Measurements from ENCODE around the gene PAPPA. TPM values are rescaled to one million over a fixed set of nuclear protein-coding genes. Genes with fewer than 3 reads are reported as not detected.

PAPPA gene
- total RNA-seq, 2 donors from 2014 or later = 0.26 to 0.35 TPM

DNA sequence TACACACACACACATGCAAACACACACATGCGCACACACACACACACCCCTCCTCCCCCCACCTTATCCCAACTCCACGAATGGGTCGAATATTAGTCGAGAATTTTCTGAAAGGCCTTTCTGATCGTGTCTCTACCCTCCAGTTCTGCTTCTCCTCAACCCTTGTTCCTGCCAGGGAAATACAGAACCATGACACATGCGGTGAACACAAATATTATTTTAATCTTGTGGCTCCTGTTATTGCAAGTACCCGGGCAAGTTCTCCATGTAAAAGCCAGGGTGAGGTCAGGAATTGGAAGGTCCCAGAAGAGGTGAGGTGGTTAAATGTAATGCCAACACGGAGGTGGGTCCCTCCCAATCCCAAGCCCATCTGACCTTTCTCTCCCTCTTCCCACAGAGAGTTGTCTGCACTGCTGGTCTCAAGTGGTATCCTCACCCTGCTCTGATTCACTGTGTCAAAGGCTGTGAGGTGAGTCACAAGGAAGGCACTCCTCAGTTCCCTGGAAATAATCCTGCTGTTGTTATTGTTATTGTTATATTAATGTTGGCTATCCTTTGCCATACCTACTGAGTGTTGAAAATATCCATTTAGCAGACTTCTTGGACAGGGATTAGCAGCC lies 223.7 kb downstream of the PAPPA start:
- Mint-ChIP-seq H3K4me3 (no peak overlapping the region), H3K4me1 (no peaks in the 10 kb centered on the region), H3K9me3 (no peaks in the 10 kb centered on the region), H3K27me3 (no peaks in the 10 kb centered on the region), H3K27ac (no peak overlapping the region), H3K36me3 (ENCODE audit: low read depth) (no peaks in the 10 kb centered on the region)
- no peak for ATAC-seq (replicated peaks)

DNA sequence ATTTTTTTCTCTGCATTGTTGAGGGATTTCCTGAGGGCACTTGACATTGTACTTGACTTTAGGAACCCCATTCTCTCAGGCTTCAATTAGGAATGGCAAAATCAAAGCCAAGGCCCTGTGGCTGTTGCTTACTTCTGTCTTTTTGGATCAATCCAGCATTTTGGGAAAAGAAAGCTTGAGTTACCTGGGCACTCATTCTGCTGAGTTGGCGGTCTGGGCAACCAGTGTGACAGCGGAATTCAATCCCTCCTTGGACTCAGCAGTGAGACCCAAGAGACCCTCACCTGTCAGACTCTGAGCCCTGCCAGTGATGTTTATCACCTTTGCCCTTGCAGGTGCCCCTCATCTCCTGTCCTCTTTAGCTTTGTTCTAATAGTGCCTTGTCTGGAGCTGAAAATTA lies 225.3 kb downstream of the PAPPA start:
- H3K4me3 Mint-ChIP-seq = no peak overlapping the region
- H3K36me3 Mint-ChIP-seq (ENCODE audit: low read depth) = no peaks in the 10 kb centered on the region
- H3K4me1 Mint-ChIP-seq = no peaks in the 10 kb centered on the region
- H3K9me3 Mint-ChIP-seq = no peaks in the 10 kb centered on the region
- H3K27ac Mint-ChIP-seq = no peak overlapping the region
- ATAC-seq (replicated peaks) = no peak
- H3K27me3 Mint-ChIP-seq = no peaks in the 10 kb centered on the region

DNA sequence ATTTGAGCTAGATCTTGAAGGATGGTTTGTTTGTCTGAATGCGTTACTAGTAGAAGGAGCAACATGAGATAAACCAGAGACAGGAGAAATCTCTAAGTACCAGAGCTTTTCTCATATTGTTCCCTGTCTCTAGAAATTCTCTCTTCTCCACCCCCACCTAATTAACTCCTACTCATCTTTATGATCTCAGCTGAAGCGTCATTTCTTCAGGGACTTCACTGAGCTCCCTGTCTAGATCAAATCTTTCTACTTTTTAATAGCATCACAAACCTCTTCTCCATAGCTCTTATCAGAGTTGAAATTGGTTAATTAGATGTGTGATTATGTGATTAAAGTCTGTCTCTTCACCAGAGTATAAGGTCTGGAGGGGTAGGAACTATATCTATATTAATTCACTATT lies 226.2 kb downstream of the PAPPA start:
- H3K4me1 Mint-ChIP-seq = no peaks in the 10 kb centered on the region
- no peak overlapping the region for H3K4me3 Mint-ChIP-seq
- no peak overlapping the region for H3K27ac Mint-ChIP-seq
- ATAC-seq (replicated peaks) = no peak
- H3K27me3 Mint-ChIP-seq = no peaks in the 10 kb centered on the region
- no peaks in the 10 kb centered on the region for H3K36me3 Mint-ChIP-seq (ENCODE audit: low read depth)
- no peaks in the 10 kb centered on the region for H3K9me3 Mint-ChIP-seq

DNA sequence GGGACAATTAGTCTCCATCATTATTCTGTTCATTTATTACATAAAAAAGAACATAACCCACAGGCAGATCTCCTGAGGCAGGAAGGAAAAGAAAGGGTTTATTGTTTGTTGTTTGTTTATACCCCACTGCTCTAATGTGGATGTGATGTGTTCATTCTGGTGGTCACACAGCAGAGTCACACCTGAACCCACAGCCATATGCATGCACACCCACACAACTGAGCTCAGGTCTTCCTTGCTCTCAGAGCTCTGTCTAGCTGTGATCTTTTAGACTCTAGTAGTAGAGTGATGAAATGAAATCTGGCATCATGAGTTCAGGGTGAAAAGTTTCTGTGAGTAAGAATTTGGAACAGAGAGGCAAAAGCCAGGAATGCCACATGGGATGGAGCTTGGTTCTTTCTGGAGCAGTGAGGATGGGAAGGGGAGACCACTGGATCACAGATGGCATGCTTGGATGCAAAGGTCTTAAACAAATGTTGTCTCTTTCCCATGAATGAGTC lies 227.0 kb downstream of the PAPPA start:
- Mint-ChIP-seq H3K27me3 (no peaks in the 10 kb centered on the region), H3K4me3 (no peak overlapping the region), H3K36me3 (ENCODE audit: low read depth) (no peaks in the 10 kb centered on the region), H3K4me1 (no peaks in the 10 kb centered on the region), H3K27ac (no peak overlapping the region), H3K9me3 (no peaks in the 10 kb centered on the region)
- no peak for ATAC-seq (replicated peaks)

DNA sequence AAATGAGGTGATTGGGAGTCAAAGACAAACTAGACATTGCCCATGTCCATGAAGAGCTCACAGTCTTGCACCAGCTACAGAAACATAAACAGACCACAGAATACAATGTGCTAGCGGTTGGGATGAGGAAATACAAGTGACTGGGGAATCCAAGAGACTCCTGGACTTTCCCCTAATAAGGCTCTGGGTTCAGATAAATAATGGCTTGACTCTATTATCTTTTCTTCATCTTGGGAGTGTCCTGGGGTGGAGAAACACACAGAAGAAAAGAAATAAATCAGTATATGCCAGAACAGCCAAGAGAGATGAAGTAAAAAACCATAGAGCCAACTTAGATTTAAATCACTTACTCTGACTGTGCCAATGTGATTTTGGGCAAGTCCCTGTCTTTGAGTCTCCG lies 227.8 kb downstream of the PAPPA start:
- H3K9me3 Mint-ChIP-seq = no peaks in the 10 kb centered on the region
- no peaks in the 10 kb centered on the region for H3K27me3 Mint-ChIP-seq
- H3K4me1 Mint-ChIP-seq = no peaks in the 10 kb centered on the region
- no peaks in the 10 kb centered on the region for H3K36me3 Mint-ChIP-seq (ENCODE audit: low read depth)
- ATAC-seq (replicated peaks) = no peak
- no peak overlapping the region for H3K4me3 Mint-ChIP-seq
- H3K27ac Mint-ChIP-seq = no peak overlapping the region

DNA sequence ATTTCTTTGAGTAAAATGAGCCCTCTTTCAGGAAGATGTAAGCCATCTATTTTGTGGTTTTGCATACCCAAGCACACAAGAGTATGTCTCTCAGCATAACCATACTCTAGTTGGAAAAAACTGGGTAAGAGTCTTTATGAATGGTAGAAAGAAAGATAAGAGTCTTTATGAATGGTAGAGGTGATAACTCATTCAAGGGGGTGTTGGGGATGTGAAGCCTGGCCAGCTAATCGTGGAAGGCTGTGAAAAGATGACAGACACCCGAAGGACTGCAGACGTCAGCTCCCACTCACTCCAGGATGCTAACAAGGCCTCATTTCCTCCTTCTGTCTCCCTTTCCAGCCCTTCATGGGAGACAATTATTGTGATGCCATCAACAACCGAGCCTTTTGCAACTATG lies 228.5 kb downstream of the PAPPA start:
- no peak for ATAC-seq (replicated peaks)
- no peak overlapping the region for H3K4me3 Mint-ChIP-seq
- no peaks in the 10 kb centered on the region for H3K9me3 Mint-ChIP-seq
- H3K27ac Mint-ChIP-seq = no peak overlapping the region
- H3K27me3 Mint-ChIP-seq = no peaks in the 10 kb centered on the region
- no peaks in the 10 kb centered on the region for H3K4me1 Mint-ChIP-seq
- no peaks in the 10 kb centered on the region for H3K36me3 Mint-ChIP-seq (ENCODE audit: low read depth)

DNA sequence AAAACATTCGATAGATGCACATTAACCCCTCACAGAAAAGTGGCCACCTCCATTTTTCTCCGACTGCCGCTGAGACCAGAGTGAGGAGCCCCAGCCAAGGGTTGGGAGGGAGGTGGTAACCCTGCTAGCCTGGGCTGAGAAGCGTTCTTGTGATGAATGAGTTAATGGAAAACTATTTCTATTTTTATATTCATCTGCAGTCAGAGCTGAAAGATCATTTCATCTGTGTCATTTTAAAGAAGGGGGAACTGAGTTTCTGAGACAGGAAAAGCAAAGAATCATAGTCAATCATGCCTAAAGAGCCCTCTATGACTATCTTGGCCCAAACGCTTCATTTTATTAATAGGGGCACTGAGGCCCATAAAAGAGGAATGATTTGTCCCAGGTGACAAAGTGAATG lies 229.5 kb downstream of the PAPPA start:
- ATAC-seq (replicated peaks) = no peak
- no peaks in the 10 kb centered on the region for H3K9me3 Mint-ChIP-seq
- H3K36me3 Mint-ChIP-seq (ENCODE audit: low read depth) = no peaks in the 10 kb centered on the region
- no peaks in the 10 kb centered on the region for H3K27me3 Mint-ChIP-seq
- H3K27ac Mint-ChIP-seq = no peak overlapping the region
- H3K4me3 Mint-ChIP-seq = no peak overlapping the region
- no peaks in the 10 kb centered on the region for H3K4me1 Mint-ChIP-seq

DNA sequence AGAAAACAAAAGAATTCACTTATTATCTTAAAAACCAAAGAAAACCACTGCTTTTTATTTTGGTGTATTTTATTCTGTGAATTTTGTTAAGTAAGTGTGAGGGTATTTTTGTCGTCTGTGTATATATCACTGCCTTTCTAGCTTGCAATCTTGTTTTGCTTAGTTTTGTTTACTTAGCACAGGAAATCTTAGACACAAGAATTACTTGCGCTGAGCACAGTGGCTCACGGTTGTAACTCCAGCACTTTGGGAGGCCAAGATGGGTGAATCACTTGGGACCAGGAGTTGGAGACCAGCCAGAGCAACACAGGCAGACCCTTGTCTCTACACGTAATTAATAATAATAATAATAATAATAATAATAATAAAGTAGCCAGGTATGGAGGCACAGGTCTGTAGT lies 230.3 kb downstream of the PAPPA start:
- H3K27ac Mint-ChIP-seq = no peak overlapping the region
- no peak overlapping the region for H3K4me3 Mint-ChIP-seq
- H3K9me3 Mint-ChIP-seq = no peaks in the 10 kb centered on the region
- no peak for ATAC-seq (replicated peaks)
- H3K27me3 Mint-ChIP-seq = no peaks in the 10 kb centered on the region
- H3K36me3 Mint-ChIP-seq (ENCODE audit: low read depth) = no peaks in the 10 kb centered on the region
- H3K4me1 Mint-ChIP-seq = no peaks in the 10 kb centered on the region

DNA sequence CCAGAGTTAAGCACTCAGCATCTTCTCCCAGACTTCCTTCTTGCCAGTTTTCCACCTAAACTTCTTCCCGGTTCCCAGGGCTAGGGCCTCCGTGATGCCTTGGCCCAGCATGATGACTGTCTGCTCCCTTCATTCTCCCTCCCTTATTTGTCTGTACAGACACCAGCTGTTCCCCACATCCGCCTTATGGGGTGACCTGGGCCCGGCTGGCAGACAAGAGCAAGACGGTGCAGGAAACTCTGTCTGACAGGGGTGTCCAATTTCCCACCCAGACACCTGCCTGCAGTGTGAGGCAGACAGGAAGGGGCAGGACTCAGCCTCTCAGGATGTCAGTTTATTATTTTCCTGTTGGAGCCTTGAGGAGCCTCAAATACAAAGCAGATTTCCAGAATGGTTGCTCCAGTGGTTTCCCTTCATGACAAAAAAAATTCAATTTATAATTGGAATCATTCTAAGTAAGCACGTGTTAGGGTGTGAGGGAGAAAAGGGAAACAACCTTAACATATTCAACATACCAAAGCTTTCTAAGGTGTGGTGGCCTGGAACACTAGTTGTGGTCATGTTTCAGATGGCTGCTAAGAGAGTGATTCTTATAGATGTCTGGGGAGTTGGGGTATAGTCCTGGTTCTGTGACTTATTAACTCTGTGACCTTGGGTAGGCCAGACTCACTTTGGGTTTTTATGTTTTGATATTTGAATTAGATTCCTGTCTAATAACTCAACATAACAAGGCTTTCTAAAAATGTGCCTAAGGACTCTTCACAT lies 234.5 kb downstream of the PAPPA start:
- H3K4me3 Mint-ChIP-seq = no peak overlapping the region
- no peaks in the 10 kb centered on the region for H3K9me3 Mint-ChIP-seq
- no peak overlapping the region for H3K27ac Mint-ChIP-seq
- H3K36me3 Mint-ChIP-seq (ENCODE audit: low read depth) = no peaks in the 10 kb centered on the region
- no peaks in the 10 kb centered on the region for H3K4me1 Mint-ChIP-seq
- no peaks in the 10 kb centered on the region for H3K27me3 Mint-ChIP-seq
- no peak for ATAC-seq (replicated peaks)

DNA sequence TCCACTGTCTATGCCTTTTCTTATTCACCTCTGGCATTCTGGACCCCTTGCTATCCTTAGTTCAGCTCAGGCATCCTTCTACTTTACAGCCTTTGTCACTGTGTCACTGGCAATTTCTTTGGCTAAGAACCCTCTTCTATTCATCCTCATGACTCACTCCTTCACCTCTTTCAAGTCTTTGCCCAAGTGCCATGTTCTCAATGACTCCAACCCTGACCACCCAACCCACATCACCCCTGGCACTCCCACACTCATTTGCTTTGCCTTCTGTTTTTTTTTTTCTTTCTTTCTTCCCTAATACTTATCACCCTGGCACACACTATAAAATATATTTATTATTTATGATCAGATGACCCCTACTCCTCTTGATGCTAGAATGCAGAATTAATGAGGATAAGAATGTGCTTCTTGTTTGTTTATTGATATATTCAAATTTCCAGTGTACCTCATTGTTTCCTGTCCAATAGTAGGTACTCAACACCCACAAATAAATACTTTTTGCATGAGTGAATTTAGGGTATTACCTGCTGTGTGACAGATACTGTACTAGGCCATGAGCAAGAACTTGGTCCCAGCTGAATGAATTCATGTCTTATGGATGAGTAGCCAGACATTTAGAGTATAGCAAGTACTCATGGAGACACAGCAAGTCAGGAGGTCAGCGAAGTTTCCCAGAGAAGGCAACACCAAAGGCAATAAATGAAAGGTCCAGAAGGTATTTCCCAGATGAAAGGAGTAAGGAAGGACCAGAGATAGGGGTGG lies 236.1 kb downstream of the PAPPA start:
- Mint-ChIP-seq H3K36me3 (ENCODE audit: low read depth) (no peaks in the 10 kb centered on the region), H3K4me3 (no peak overlapping the region), H3K9me3 (no peaks in the 10 kb centered on the region), H3K27me3 (no peaks in the 10 kb centered on the region), H3K4me1 (no peaks in the 10 kb centered on the region), H3K27ac (no peak overlapping the region)
- no peak for ATAC-seq (replicated peaks)

DNA sequence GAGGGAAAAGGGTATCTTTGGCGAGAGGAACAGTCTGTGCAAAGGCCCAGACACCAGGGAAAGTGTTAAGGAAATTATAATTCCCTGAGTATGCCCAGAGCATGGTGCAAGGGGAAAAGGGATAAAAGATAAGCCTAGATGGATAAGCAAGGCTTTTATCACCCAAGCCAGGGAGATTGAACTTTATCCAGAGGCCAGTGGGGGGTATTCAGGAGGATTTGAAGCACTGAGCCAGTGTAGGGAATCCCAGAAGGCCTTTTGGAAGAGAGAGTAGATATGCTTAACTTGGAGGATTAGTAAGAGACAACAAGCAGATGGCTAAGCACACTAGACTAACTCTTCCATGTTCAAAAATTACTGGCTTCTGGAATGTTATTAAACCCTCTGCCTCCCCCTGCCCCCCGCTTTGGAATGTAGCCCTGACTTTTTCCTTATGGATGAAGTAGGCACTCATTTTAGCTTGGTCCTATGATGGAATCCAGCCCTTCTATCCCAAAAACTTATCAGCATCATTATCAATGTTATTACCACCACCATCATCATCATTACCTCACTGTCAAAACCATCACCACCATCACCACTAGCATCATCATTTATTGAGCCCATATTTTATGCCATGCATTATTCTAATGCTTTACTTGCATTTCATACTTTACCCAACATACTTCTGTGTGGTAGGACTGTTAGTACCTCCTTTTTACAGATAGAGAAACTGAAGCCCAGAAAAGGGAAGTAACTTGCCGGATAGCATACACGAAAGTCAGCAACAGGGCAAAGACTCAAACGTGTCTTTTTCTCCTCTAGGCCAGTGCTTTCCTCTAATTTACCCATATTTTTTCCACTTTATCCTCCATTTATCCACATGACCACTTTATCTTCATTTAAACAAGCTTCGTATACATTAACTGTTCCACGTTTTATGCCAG lies 237.0 kb downstream of the PAPPA start:
- Mint-ChIP-seq H3K4me3 (no peak overlapping the region), H3K36me3 (ENCODE audit: low read depth) (no peaks in the 10 kb centered on the region), H3K27ac (no peak overlapping the region), H3K27me3 (no peaks in the 10 kb centered on the region), H3K4me1 (no peaks in the 10 kb centered on the region), H3K9me3 (no peaks in the 10 kb centered on the region)
- ATAC-seq (replicated peaks) = no peak

DNA sequence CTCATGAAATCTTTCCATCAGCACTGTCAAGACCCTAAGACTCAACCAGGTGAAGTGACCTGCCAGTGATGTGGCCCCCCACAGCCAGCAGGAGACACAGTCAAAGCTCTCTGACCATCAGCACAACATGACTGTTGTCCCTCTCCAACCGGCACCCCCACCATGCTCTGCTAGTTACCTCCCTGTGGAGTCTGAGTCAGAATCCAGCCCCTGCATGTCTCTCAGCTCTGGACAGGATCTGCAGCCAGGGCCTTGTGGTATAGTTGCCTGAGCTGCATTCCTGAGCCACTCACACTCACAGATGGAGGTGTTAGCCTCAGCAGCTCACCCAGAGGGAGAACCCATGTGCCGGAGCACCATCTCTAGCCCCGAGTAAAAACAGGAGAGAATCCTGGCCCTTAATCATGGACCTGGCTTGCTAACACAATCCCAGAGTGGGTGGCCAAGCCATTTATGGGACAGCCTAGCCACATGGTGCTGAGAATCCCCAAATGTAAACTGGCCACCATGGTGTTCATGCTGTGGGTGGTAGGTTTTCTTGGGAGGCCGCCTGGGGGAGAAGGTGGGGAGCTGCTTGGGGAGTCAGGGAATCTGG lies 237.8 kb downstream of the PAPPA start:
- Mint-ChIP-seq H3K9me3 (no peaks in the 10 kb centered on the region), H3K27ac (no peak overlapping the region), H3K4me3 (no peak overlapping the region), H3K36me3 (ENCODE audit: low read depth) (no peaks in the 10 kb centered on the region), H3K4me1 (no peaks in the 10 kb centered on the region), H3K27me3 (no peaks in the 10 kb centered on the region)
- no peak for ATAC-seq (replicated peaks)

DNA sequence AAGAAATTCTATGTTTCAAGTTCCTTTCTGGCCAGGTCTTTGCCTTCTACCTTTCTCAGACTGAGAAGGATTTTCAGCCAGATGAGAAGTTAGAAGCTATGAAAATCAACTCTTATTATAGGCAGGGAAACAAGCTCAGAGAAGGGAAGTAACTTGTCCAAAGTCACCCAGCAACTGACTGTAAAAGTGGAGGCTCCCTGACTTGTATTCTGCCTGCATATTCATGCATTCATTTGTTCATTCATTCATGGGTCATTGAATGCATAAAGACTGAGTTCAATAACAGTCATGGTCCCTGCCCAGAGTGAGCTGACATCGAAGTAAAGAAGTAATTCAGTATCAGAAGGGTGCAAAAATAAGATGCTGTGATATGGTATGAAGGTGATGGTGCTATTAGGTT lies 239.6 kb downstream of the PAPPA start:
- Mint-ChIP-seq H3K4me3 (no peak overlapping the region), H3K4me1 (no peaks in the 10 kb centered on the region), H3K36me3 (ENCODE audit: low read depth) (no peaks in the 10 kb centered on the region), H3K9me3 (no peaks in the 10 kb centered on the region), H3K27me3 (no peaks in the 10 kb centered on the region), H3K27ac (no peak overlapping the region)
- no peak for ATAC-seq (replicated peaks)

DNA sequence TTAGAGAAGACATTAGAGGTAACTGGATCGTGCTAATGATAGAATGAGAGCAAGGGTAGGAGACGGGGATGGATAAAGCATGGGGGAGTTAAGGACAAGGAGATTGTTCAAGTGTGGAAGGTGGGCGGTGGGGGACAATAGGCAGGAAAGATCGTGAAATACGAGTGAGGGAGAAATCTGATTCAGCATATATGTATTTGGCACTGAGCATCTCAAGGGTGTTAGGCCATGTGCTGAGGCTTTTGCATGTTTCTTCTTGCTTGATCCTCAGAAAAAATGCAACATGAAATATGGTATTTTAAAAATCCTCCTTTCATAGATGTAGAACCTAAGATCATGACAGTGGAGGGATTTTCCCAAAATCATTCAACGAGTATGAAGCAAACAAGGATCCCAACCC lies 240.5 kb downstream of the PAPPA start:
- no peak for ATAC-seq (replicated peaks)
- H3K4me3 Mint-ChIP-seq = no peak overlapping the region
- no peak overlapping the region for H3K27ac Mint-ChIP-seq
- no peaks in the 10 kb centered on the region for H3K4me1 Mint-ChIP-seq
- no peaks in the 10 kb centered on the region for H3K36me3 Mint-ChIP-seq (ENCODE audit: low read depth)
- no peaks in the 10 kb centered on the region for H3K27me3 Mint-ChIP-seq
- H3K9me3 Mint-ChIP-seq = no peaks in the 10 kb centered on the region
